NCI-H2081 (cell line): ENCODE data around the gene VIPAS39.

Experiments
- DNase-seq, 2 experiments: peaks; one replicate each; lab custom pipeline; 2025; lab: John Stamatoyannopoulos, UW

VIPAS39 gene

DNA sequence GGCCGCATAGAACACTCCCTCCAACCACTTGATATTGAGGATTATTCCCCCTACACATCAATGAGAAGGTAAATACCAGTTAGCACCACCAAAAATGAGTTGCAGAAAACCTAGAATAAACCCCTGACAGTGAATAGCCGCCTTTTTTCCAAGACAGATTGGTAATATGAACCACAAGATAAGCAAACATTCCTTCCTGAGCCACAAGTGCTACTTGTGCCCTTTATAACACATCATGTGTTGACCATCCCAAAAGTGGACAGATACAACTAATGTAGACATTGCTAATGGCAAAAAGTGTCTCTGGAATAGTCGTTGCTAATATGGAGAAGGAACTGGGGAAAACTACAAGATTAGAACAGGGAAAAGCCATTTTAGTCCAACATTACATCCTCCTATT lies 51.3 kb downstream of the VIPAS39 start:
- DNase-seq = no peak

DNA sequence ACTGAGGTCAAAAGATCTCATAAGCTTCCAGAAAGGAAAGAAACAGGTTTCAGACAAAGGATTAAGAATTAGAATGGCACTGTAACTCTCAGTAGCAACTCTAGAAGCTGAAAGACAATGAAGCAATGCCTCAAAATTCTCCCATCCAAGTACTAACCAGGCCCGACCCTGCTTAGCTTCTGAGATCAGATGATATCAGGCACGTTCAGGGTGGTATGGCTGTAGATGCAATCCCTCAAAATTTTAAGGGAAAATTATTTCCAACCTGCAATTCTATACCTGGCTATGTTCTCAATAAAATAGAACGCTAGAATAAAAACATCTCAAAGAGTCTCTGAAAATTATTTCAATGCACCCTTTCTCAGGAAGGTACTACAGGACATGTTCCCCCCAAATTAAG lies 53.6 kb downstream of the VIPAS39 start:
- DNase-seq = no peak

DNA sequence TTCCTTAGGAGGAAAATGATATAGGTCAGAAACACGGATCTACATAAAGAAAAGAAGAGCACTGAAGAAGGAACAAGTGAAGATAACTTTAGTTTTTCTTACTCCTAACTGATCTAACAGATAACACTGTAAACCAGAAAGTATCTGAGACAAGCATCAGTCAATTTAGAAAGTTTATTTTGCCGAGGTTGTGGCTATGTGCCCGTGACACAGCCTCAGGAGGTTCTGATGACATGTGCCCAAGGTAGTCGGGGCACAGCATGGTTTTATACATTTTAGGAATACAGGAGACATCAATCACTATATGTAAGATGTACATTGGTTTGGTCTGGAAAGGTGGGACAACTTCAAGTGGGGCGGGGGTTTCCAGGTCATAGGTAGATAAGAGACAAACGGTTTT lies 57.2 kb downstream of the VIPAS39 start:
- DNase-seq = no peak

DNA sequence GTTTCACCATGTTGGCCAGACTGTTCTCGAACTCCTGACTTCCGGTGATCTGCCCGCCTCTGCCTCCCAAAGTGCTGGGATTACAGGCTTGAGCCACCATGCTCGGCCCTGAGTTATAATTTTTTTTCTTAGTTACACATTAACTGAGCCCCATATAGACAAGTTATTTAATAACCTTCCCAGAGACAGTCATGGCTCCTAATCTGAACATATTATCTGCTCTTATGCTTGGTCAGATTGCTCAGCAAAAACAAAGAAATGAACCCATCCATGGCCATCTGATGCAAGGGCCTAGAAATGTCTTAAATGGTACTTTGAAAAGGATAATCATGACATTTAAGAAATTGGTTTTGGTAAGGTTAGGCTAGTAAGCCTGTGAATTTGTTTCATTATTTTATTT lies 67.2 kb downstream of the VIPAS39 start:
- DNase-seq = no peak

DNA sequence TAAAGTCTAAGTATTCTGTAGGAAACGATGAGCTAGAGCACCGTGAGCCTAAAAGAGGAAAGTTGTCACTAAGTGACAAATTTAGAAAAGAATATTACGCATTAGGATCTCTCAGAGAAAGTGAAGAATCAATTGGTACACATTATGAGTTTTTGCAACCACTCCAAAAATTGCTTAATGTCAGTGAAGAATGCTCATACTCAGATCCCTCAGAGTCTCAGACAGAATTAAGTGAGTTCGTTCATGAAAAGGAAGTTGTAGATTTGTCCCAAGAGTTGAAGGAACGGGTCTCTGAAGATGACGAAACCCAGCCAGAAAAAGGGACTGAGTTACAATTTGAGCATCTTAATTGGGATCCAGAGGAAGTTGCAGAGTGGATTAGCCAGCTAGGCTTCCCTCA lies 78.7 kb downstream of the VIPAS39 start:
- DNase-seq = no peak

DNA sequence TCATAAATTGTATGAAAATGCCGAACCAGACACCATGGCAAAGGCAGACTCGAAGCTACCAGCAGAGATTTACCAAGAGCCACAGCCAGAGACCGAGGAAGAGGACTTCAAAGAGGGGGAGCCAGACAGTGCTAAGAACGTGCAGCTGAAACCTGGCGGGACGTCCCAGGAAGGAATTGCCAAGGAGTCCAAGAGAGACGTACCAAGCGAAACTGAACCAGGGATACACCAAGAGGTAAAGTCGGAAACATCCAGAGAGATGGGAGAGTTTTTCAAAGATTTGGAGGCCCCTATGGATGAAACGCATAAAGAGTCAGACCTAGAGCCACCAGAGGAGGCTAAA lies 79.9 kb downstream of the VIPAS39 start:
- no peak for DNase-seq

DNA sequence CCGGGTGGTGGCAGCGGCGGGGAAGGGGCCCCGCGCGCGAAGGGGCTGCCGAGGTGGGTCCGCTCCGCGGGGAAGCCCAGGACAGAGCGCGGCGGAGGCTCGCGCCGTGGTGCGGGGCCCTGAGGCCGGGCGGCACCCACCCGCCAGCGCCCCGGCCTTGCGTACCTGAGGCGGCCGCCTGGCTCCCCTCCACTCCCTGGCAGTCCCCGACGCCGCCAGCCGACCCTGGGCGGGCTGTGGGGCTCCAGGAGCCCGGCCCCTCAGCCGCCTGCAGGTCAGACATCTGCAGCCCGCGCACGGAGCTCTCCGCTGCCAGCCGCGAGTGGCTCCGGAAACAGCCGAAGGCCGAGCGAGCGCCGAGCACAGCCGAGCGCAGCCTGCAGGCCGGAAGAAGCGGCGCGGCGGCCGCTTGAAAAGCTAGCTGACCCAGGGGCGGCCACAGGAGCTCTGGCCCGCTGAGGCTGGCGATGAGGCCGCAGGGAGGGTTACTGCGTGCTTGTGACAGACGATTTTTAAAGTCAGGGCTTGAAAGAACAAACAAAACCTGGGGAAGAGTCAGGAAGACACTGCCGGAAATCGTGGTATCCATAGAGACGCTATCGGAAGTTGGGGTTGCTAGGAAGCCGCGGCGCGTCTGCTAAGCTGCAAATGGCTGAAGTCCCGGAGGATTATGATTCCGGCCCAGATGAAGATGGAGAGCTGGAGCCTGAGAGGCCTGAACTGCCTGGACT lies 80.5 kb downstream of the VIPAS39 start, which contains the start of the genes SAMD15 and TMED8:
Gene SAMD15 (plus strand): TSS at position 609 of the 731 bp plus-strand sequence. CDS start 40 bp downstream, at position 649.
Gene TMED8 (minus strand): TSS at position 324 of the 731 bp plus-strand sequence. CDS start 41 bp downstream, at position 283.
- peak; percentile 74 to 88 for DNase-seq
